T1000 (cell line): ENCODE data around the gene UQCRC1.

ENCODE experiments used
- DNase-seq: peaks from one replicate; lab custom pipeline; 2025; ENCODE audit warnings: mixed read lengths; lab: John Stamatoyannopoulos, UW

The UQCRC1 gene

GRCh38 chr3:48609088-48610005, at the start of gene UQCRC1:
Gene UQCRC1, minus strand, starts transcription at chr3:48609646. Its CDS starts 26 bp downstream, at chr3:48609620.
- DNase-seq = peak; percentile 91

GRCh38 chr3:48656841-48657281, 47.4 kb upstream of the UQCRC1 start:
- no peak for DNase-seq

- peak; percentile 79 for DNase-seq
Measured at GRCh38 chr3:48656061-48656840, 46.8 kb upstream of the UQCRC1 start.

DNA sequence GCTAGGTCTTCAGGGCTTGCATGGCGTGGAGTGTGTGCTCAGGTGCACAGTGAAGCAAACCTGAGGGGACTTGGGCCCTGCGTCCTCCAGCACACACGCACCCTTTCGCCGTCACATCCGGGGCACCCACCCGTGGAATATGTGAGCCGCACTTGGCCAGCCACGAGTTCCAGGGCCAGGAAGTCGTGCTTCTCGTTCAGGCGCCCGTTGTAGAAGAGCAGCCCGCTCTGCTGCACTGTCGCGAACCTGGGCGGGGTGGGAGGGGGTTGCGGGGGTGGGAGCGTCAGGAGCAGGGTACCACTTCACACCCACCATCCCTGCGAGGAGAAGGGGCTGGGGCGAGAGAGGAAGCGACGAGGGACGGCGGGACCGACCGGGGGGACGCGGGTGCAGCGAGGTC, 46.2 kb upstream of the UQCRC1 start:
- DNase-seq = no peak

DNA sequence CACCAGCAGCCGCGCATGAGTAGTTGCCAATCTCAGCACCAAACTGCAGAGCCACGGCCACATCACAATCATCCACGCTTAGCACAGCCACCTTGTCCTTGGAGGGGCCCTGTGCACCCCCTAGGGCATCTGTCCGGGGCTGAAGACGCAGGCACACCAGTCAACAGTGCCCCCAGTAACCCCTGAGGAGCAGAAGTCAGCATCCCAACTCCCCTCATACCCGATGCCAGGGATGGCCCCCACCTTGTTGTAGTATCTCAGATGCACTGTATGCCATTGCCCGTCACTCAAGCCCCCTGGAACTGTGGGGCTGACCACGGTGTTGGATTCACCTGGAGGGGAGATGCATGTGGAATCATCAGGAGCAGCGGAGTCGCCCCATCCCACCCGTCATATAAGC, 45.6 kb upstream of the UQCRC1 start:
- DNase-seq = no peak

DNA sequence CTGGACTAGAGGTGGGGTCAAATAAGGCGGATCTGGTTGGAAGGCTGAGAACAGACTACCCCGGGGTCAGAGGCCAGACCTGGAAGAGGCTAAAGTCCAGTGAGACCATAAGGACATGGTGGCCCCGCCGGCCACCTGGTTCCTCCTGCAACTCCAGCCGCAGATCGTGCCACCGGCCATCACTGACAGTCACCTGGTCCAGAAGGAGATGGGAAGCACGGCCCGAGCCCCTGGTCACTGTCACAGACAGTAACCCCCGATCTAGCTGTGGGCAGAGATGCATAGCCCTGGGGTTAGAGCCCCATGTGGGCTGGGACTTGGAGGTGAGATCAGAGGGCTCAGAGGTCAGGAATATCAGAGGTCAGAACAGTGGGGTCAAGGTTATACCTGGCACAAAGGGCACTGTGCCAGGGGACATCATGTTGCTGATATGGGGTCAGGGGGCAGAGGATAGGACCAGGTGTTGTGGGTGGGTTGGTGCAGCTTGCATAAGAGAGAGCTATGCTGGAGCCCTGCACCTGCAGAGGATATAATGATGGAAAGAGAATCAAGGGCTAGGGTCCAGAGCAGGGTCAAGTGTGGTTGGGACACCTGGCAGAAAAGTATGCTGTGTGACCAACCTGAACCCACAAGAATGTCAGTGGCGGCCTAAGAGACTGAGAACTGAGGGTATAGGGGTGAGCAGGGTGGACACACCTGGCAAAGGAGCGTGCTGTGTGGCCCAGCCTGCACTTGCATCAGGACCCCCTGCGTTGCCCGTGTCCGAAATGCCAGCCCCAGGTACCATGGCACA, 43.7 kb upstream of the UQCRC1 start:
- no peak for DNase-seq

DNA sequence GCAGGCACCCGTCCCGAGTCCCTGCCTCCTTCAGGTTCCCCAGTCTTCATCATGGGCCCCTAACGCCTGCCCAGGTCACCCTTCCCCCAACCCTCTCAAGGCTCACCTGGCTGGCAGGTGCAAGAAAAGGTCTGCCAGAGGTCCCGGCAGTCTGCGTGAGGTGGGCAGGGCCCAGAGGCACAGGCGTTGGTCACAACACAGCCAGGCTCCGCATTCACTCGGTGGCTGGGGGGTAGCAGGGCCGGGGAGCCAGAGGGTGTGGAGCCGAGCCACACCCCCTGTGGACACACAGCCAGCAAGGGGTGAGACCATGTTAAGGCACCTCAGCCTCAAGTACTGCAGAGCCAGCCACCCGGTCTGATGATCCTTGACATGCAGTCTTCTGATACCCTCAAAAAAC, 42.3 kb upstream of the UQCRC1 start:
- DNase-seq = no peak

- no peak for DNase-seq
Measured at GRCh38 chr3:48650723-48651122, 41.3 kb upstream of the UQCRC1 start.

GRCh38 chr3:48648188-48648850, 38.9 kb upstream of the UQCRC1 start:
- no peak for DNase-seq

- no peak for DNase-seq
Measured at GRCh38 chr3:48647714-48648113, 38.3 kb upstream of the UQCRC1 start.

DNA sequence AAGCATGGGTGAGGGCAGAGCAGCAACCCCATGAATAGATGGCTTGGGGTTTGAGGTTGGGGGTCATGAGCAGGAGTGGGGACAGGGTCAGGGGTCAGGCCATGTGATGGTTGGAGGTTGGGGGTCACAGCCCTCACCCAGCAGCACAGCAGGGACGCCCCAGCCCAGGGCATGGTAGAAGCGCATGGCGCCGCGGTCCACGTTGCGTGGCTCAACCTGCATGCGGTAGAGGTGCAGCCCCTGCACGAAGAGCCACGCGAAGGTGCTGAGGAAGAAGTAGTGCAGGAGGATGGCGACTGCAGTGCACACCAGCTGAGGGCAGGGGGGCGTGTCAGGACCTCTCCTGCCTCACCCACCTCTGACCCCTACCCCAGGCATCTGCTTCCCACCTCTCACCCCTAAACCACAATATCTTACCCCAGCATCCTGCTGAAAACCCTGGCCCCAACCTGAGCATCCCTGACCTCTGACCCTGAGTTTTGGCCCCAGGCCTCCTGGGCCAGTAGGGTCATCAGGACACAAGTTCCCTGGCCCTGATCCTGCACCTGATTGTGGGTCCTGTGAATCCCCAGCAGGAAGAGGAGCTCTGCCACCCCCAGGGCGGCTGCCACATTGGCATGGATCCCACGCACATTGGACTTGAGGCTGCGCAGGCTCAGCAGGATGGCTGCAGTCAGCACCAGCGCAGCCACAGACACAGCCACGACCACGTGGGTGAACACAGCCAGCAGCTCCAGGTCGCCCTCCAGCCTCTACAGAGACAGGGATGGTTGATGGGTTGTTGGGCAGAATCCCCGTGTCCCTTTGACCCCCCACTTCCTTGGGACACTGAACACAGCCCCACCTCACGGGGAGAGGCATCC, 35.7 kb upstream of the UQCRC1 start:
- DNase-seq = no peak

DNA sequence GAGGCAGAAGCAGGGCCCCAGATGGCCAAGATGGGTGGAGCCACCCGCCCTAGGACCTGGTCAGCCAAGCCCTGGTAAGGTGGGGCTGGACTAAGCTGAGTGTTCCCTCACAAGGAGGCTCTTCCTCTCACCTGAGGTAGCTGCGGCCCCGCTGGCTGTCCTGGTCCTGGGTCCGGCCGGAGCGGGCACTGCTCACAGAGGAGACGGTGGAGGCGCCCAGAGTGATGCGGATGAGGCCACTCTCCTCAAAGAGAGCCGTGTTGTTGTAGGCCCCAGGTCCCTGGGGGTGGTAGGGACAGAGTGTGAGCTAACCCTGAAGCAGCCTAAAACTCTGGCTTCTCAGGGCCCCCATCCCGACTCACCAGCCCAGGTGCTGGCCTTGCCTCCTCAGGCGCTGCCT, 33.2 kb upstream of the UQCRC1 start:
- no peak for DNase-seq

- DNase-seq = no peak
Measured at GRCh38 chr3:48641396-48641795, 31.9 kb upstream of the UQCRC1 start.

DNA sequence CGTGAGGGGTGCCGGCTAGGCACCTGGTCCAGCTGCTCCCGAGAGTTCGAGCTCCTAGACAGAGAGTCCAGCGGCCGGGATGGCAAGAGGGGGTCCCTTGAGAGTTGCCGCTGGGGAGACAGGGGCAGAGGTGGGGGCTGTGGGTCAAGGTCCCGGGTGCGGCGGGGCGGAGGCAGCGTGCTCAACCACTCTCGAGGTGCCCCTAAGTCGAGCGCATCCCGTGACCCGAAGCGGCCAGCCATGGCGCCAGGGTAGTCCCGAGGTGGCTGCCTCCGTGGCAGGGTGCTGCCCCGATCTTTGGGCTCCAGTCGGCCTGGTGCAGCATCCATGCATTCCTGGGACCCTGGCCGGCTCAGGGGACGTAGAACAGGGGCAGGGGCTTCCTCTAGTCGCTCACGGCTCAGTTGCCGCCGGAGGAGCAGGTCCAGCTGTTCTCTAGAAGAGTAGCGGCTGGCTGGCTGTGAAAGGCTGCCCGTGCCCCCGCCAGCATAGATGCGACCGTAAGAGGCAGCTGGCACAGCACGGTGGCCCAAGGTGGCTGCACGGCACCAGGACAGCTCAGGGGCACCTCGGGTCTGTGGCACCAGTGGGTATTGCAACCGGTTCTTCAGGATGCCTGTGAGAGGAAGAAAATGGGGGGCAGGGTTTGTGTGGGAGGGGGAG, 30.6 kb upstream of the UQCRC1 start:
- no peak for DNase-seq

DNA sequence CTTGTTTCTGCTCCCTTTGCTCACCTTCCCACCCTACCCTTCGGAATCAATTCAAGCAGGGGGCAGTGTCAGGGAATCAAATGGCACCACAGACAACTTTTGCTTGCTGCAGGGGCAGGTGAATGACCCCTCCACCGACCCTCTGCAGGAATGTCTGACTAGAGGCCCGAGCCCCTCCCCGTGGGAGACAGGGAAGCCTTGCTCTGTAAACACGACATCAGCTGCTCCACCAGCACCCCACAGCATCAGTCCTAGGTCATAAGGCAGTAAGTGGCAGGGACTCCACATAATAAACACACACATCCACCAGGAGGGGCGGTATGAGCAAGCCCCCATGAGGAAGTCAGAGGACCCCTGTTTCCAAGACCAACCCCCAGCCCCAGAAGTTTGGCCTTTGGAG, 27.9 kb upstream of the UQCRC1 start:
- DNase-seq = no peak

DNA sequence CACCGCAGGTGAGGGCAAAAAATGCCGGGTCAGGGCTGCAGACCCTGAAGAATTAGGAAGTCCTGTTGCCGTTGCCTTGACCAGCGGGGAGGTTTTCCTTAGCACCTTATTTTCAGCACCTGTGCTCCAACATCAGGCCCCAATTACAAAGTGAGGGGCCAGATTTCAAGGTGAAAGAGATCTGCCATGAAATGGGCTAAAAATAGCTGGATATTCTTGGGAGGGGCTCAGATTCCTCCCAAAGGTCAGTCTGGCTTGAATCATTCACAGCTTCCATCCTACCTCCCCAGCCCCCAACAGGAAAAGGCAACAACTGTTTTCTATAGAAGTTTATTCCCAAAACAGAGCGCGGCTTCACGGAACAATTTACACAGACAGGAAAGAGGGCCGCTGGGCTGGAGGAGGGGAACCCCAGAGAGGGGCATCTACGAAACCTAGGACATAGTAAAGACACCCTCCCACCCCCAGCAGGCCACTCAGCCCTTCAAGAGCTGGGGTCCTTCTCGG, 26.8 kb upstream of the UQCRC1 start:
- no peak for DNase-seq

DNA sequence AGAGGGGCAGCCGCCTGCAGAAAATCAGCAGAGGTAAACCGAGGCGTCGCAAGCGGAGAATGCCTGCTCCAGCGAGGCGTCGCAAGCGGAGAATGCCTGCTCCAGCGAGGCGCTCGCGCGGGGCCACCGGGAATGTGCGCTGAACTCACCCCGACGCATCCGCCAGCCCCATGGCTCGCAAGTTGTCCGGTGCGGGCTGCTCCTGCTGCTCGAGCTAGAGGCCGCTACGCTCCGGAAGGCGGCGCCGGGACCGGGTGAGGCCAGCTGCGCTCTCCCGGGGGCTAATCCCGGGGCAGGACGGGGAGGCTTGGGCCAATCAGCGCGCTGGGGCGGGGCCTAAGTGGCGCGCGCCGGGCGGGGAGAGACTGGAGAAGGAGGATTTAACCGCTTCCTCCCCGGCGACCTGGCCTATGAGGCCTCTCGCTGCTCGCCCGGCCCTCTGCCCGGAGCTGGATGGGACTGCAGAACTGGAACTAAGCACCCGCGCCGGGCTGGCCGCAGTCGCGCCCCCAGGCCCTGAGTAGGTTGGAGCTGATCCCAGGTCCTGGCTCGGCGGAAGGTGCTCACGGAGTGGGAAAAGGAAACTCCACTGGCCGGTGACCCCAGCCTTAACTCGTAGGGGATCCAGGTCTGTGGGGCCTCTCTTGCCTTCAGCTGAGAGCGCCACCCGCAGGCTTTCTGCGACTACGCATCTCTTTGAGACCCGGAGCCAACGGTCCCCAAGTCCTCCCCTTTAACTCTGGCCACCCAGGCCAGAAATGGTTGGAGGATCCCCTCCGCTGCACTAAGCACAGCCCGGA, 26.0 kb upstream of the UQCRC1 start, which contains the start of gene SLC26A6:
TSS of gene SLC26A6 (minus strand) at position 240 of the 800 bp plus-strand sequence. CDS start at position 172, 68 bp downstream.
- DNase-seq = peak; percentile 95

DNA sequence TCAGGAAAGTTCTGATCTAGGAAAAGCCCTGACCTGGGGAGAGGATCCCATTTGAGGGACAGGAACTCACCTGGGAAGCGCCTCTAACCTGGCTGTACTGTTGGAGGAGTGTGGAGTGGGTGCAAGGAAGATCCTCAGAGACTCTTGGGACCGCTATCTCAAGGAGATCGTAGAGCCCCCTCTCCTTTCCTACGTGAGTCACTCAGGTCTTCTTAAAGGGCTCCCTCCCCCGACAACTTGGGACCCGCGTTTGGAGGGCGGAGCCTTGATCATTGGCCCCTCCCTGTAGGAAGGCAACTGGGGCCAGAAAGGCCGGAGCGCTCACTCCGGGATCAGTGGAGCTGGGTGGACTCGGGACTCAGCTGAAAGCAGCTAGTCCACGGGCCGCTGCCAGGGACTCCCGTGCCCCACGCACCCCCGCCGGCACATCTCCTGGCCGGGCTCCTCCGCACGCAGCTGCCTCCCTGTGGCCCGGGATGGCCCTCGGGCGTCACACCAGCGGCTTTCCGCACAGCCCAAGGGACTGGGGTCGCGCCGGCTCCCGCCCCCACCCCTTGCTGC, 25.3 kb upstream of the UQCRC1 start:
- peak; percentile 38 for DNase-seq

GRCh38 chr3:48633743-48634142, 24.3 kb upstream of the UQCRC1 start:
- DNase-seq = no peak
